Measurements from ENCODE around the gene ZNRF2. TPM values are rescaled to one million over a fixed set of nuclear protein-coding genes. Genes with fewer than 3 reads are reported as not detected.

The ZNRF2 gene
- total RNA-seq, 2 donors from 2014 or later, result 36.1 to 42.5 TPM

DNA sequence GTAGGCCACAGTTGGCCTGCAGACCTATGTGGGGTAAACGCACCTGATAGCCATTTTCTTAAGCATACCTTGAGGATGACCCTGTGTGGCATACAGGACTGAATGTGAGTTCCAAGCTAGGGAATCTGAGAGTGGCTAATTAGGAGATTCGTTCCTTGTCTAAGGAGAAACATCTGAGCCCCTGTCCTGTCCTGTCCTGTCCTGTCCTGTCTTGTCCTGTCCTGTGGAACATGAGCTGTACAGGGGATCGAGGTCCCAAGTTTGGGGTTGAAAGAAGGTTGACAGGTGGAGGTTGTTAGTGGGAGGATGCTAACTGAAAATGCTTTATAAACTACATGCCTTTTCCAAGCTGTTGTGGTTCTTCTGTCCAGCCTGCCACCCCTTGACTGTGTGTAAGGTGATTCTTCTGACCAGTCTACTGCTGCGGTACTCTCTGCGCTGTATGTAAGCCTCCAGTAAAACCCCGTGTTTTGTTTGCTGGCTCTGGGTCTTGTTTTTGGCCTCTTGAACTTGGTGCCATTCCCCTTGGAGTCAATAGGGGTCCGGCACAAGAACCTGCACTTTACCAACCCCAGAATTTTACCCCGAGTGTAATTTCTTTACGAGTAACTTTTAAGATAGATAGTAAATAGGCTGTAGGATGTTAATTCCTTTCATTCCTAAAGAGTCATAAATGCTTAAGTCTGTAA lies 26.4 kb downstream of the ZNRF2 start:
- TF ChIP-seq, protein P1, sequence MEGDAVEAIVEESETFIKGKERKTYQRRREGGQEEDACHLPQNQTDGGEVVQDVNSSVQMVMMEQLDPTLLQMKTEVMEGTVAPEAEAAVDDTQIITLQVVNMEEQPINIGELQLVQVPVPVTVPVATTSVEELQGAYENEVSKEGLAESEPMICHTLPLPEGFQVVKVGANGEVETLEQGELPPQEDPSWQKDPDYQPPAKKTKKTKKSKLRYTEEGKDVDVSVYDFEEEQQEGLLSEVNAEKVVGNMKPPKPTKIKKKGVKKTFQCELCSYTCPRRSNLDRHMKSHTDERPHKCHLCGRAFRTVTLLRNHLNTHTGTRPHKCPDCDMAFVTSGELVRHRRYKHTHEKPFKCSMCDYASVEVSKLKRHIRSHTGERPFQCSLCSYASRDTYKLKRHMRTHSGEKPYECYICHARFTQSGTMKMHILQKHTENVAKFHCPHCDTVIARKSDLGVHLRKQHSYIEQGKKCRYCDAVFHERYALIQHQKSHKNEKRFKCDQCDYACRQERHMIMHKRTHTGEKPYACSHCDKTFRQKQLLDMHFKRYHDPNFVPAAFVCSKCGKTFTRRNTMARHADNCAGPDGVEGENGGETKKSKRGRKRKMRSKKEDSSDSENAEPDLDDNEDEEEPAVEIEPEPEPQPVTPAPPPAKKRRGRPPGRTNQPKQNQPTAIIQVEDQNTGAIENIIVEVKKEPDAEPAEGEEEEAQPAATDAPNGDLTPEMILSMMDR (IDR thresholded peaks at IDR 0.05), result no peak
- TF ChIP-seq POLR2A (IDR thresholded peaks at IDR 0.05), result no peak
- Histone ChIP-seq H3K4me1 (peaks cover 9% of the 10 kb centered on the region), H3K27ac (no peak overlapping the region)

GRCh38 chr7:30312178-30312577 lies 27.8 kb downstream of the ZNRF2 start:
- Histone ChIP-seq H3K4me3 (no peak overlapping the region), H3K36me3 (replicated peaks in 1 of 2; ENCODE audit: insufficient read depth in 1 of 2, low read depth in 2 of 2) (no peaks in the 10 kb centered on the region), H3K4me1 (peaks cover 7% of the 10 kb centered on the region), H3K9me3 (no peaks in the 10 kb centered on the region), H3K27me3 (no peaks in the 10 kb centered on the region), H3K27ac (no peak overlapping the region)
- WGBS, 2 donors, result 83 to 87% methylated on average over 3 of the region's 3 CpGs
- no peak for ATAC-seq
- TF ChIP-seq, protein P1 (IDR thresholded peaks at IDR 0.05), result no peak
- no peak for TF ChIP-seq POLR2A (IDR thresholded peaks at IDR 0.05)
- intact Hi-C loops (cut with DNase I), result no loop called here
- no peak for DNase-seq

More for the DNA sequence above, 26.4 kb downstream of the ZNRF2 start:
- Histone ChIP-seq H3K4me3 (no peak overlapping the region), H3K9me3 (no peaks in the 10 kb centered on the region), H3K36me3 (replicated peaks in 1 of 2; ENCODE audit: insufficient read depth in 1 of 2, low read depth in 2 of 2) (no peaks in the 10 kb centered on the region), H3K27me3 (no peaks in the 10 kb centered on the region)
- WGBS, 2 donors, result 94% methylated on average over 9 of the region's 9 CpGs
- ATAC-seq (no peak), DNase-seq (no peak)
- intact Hi-C loops (cut with DNase I), result no loop called here

DNA sequence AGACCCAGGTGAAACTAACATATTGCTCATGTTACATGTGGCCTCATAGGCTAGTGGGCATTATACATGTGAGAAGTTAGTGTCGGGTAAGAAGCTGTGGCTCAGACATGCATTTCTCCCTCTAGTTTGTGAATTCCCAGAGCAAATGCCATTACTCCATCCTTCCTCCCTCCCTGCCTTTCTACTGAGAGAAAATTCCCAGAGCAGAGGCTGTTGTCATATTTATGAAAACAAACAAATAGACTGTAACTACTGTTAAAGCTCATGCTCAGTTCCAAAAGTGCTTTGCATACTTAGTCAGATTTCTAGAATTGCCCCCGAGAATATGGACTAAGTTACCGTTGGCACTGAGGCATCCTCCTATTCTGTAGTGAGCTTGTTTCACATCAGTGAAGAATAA lies 29.0 kb downstream of the ZNRF2 start:
- no peak overlapping the region for H3K27ac ChIP-seq
- no peak for ATAC-seq
- H3K4me3 ChIP-seq, result no peak overlapping the region
- 85 to 98% methylated on average over 3 of the region's 3 CpGs for WGBS, 2 donors
- peaks cover 15% of the 10 kb centered on the region for H3K4me1 ChIP-seq
- TF ChIP-seq, protein P1 (IDR thresholded peaks at IDR 0.05), result no peak
- no peak for TF ChIP-seq POLR2A (IDR thresholded peaks at IDR 0.05)
- H3K9me3 ChIP-seq, result no peaks in the 10 kb centered on the region
- intact Hi-C loops (cut with DNase I), result no loop called here
- DNase-seq, result no peak
- no peaks in the 10 kb centered on the region for H3K36me3 ChIP-seq (replicated peaks in 1 of 2; ENCODE audit: insufficient read depth in 1 of 2, low read depth in 2 of 2)
- no peaks in the 10 kb centered on the region for H3K27me3 ChIP-seq

DNA sequence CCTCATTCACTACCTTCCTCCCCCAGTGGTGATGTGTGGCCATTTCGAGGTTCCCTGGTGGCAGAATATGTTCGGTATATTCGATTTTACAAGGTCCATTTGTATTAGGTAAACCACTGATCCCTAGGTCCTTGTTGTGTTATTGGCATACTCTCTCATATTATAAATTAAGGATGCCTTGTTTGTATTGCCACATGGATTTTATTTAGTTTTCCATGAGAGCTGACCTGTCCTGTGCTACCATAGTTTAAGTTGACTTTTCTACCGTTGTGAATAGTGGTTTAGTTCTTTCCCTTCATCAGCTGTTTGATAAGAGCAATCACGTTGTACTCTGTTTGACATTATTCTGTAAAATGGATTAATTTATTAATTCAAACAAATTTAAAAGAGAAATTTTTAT lies 29.4 kb downstream of the ZNRF2 start:
- TF ChIP-seq POLR2A (IDR thresholded peaks at IDR 0.05), result no peak
- TF ChIP-seq, protein P1 (IDR thresholded peaks at IDR 0.05), result no peak
- ATAC-seq, result no peak
- Histone ChIP-seq H3K36me3 (replicated peaks in 1 of 2; ENCODE audit: insufficient read depth in 1 of 2, low read depth in 2 of 2) (no peaks in the 10 kb centered on the region), H3K27me3 (no peaks in the 10 kb centered on the region), H3K9me3 (no peaks in the 10 kb centered on the region), H3K27ac (no peak overlapping the region), H3K4me3 (no peak overlapping the region), H3K4me1 (peaks cover 15% of the 10 kb centered on the region)
- intact Hi-C loops (cut with DNase I), result no loop called here
- WGBS, 2 donors, result 62 to 63% methylated on average over 5 of the region's 5 CpGs
- DNase-seq, result no peak

GRCh38 chr7:30315589-30315988 lies 31.2 kb downstream of the ZNRF2 start:
- Histone ChIP-seq H3K36me3 (replicated peaks in 1 of 2; ENCODE audit: insufficient read depth in 1 of 2, low read depth in 2 of 2) (no peaks in the 10 kb centered on the region), H3K27ac (no peak overlapping the region), H3K4me3 (no peak overlapping the region), H3K4me1 (peaks cover 15% of the 10 kb centered on the region), H3K27me3 (no peaks in the 10 kb centered on the region), H3K9me3 (no peaks in the 10 kb centered on the region)
- TF ChIP-seq, protein P1 (IDR thresholded peaks at IDR 0.05), result no peak
- no peak for TF ChIP-seq POLR2A (IDR thresholded peaks at IDR 0.05)
- WGBS, 2 donors, result 93 to 94% methylated on average over 3 of the region's 3 CpGs
- DNase-seq, result no peak
- intact Hi-C loops (cut with DNase I), result no loop called here
- ATAC-seq, result no peak

All from body of pancreas (tissue), 4 donors.